HG02870 (cell line): ENCODE data around the gene FAM163B.

Source experiments
- ATAC-seq: cut with Tn5 transposase; IDR thresholded peaks from one replicate; pipeline ENCODE4 v1.9.1; 2021; ENCODE audit warnings: mild to moderate bottlenecking, moderate library complexity; ENCODE audit not compliant: unreplicated experiment

FAM163B gene

DNA sequence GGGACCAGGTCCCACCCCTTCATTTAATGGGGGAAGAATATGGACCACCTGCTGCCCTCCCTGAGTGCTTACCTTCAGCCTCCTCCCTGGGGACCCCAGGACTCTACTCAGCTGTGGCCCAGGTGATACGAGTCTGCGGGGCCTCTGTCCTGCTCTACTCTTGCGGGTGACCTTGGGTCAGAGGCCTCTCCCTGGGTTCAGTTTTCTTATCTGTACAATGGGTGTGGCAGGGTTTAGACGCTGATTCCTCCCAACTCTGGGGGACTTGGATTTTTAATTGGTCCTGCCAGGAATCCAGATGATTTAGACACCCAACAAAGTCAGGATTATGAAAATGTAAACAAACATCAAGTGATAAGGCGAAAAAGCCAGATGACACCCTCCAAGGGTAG is 25.0 kb downstream of the FAM163B start:
- no peak for ATAC-seq

DNA sequence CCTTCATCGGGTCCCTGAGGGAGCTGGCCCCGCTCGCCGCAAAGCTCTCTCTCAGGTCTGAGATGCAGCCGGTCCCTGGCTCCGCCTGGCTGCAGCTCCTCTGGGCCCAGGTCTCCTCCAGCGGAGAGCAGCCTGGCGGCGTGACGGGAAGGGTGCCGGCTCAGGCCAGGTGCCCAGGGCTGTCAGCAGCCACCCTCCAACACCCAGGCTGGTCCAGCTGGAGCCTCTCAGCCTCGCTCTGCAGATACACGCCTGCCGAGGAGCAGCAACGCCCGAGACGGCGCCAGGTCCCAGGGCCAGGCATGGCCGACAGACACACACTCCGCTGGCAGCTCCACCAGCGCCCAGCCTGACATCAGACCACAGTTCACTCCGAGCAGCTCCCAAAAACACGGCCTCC is 25.6 kb downstream of the FAM163B start:
- no peak for ATAC-seq

DNA sequence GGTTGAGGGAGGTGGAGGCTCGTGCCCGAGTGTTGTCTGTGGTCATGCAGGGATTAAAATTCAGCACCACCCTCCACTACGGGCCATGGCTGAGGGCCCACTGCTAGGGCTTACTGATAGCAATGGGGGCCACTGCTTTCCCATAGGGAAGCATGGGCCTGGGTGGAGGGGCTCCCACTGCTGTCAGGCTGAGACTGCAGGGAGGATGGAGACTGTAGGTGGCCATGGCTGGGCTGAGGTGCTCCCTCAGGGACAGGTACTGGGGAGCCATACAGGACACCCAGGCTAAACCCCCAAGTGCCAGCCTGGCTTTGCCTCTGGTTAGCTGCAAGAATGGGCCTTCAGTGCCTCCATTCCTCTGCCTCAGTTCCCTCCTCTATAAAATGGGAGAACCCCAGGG is 26.1 kb downstream of the FAM163B start:
- no peak for ATAC-seq

DNA sequence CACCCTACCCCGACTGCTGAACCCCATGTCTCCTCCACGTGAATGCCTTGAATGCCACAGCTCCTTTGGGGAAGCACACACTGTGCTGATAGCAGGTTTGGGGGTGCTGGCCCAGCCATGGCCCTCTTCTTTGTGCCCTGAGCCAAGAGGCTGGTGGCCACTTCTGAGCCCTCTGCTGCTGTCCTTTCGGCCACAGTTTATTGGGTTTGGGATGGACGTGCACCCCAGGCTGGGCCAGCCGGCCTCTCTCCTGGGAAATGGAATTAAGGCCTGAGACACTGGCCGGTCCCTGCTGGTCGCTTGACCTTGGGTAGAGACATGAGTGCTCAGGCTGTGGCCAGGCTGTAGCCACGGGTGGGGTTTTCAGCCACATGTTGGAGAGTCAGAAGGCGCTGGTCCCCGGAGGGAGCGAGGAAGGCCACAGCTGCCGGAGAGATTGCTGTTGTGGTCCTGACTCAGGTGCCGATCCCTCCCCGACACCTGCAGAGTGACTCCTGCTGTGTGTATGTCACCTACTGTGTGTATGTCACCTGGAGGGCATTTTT is 26.6 kb downstream of the FAM163B start:
- no peak for ATAC-seq

DNA sequence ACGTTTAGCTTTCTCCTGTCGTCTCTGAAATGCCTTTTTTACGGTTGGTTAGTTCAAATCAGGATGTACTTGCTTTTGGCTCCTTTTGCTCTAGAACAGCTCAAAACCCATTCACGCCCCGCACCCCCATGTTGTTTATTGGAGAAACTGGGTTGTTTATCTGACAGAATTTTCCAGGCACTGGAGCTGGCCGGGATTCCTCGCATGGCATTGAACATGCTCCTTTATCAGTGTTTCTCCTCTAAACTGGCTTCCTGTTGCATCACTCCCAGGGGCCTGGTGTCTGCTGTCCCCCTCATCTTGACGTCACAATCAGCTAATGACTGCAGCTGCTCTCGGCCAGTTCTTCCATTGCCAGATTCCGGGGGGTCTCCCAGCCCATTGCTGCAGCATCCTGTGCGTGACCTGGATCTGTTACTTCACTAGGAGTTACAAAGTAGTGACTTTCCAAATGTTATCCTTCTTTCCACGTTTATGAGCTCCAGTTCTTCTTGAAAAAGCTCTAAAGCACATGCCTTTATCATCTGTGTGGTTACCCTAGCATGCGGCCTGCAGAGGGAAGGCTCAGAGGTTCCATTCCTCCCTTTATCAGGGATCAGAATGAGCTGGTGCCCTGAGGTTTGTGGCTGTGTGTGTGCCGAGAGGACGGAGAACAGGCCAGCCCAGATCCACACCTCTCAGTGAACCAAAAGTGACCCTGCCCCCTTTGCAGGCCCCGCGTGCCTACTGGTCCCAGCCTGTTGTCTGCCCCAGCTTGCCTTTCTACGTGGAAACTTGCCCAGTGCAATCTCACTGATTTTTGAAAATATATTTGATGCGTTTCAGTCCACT is 27.5 kb downstream of the FAM163B start:
- ATAC-seq: no peak

DNA sequence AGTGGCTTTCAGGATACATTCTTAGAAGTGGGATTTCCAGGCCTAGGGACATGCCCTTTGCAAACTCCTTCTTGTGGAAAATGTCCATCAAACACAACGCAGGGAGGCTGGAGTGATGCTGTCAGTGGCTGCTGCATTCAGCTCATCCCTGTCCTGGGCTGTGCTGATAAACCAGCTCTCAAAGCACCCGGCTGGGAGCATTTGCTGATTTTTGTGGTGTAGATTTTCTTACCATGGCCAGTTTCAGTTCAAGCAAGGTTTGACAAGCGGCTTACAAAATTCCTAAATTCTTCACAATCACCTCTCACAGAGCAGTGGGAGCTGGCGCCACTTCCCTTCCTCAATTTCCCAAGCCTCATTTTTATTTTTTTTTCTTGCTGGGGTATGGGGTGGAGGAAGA is 28.2 kb downstream of the FAM163B start:
- no peak for ATAC-seq

DNA sequence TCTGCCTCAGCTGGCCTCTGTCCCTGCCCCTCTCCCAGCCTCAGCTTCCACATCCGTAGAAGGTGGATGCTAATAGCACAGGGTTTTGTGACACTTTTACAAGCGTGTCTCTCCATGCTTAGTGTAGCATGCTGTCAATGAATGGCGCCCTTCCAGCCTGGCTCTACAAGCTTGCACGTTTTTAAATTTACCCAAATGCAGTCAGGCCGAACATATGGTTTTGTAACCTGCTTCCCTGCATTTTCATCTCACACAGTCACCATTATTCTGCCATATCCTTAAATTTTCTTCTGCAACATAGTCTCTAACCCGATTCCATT is 28.8 kb downstream of the FAM163B start:
- no peak for ATAC-seq

DNA sequence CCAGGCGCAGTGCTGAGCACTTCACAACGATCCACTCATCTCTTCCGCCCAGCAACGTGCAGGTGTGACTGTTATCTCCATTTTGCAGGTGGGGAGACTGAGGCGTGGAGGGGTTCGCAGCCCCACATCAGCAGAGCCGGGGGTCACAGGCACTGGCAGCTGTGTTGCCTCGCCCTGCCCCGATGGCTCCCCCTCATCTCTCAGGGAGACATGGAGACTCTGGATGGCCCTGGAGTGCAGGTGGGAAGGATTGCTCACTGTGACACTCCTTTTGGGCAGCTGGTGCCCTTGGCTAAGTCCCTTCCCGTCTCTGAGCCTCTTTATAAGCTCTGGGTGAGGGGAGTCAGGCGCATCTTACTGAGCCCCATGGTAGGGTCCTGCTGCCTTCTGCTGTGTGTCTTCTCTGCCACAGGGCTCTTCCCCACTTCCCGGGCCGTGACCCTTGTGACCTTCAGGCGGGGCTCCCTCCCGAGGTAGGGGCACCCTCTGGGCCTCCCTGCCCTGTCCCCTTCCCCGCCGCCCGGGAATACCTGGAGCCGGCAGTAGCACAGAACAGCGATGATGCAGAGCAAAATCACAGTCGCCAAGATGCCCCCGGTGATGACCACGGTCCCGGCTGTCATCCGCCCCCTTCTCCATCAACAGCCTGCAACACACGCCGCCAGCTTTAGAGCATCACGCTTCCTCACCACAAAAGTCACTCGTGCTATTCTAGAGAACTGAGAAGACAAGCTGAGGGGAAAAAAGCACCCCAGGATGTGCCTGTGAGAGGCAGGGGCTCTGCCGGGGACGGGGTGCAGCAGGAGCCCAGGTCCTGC is 29.4 kb downstream of the FAM163B start:
- ATAC-seq: no peak

DNA sequence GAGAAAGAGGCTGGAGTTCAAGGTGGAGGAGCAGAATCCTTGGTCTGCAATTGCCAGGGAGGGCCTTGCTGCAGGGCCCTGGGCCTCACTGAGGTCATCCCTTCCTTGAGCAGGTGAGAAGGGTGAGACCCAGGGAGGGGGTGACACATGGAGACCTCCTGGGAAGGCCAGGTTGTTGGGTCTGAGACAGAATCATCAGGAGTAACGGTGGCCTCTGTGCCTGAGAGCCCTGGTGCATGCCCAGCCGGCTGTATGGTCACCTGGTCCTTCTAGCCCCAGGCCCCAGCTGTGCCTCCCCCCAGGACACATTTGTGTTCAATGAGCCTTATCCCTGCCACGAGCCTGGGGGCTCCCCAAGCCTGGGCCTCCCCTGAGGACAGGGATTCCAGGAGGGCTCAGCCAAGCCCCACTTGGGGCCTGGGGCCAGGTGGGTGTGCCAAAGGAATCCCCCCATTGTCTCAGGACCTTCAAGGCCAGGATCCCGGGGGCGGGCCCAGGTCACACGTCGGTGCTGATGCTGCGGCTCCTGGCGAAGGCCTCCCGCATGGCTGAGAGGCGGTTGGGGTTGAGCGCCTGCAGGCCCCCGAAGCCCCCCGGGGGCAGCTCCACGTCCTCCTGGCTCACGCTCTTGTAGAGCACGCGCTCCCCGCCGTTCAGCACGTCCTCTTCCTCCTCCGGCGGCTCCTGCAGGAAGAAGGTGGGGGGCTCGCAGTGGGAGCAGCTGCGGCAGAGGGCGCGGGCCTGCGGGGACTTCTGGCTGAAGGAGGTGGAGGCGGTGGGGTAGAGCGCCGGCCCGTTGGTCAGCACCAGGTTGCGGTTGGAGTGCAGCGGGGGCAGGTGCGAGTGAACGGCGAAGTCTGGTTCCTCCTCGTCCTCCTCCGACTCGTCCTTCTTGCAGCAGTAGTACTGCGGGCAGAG is 30.4 kb downstream of the FAM163B start:
- ATAC-seq: no peak

DNA sequence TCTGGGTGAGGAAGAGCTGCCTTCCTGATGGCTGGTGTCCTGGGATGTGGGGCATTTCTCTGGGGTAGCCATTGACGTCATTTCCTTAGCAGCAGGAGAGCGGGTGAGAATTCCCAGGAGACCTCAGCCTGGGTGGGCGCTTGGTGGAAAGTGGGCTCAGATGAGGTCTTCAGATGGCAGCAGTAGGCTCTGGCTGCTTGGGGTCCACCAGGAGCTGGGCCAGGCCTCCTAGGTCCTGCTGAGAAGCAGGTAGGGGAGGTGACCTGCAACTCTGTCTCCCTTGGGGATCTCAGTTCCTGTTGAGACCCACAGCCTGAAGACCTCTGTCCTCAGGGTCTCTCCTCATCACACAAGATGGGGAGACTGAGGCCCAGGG is 31.5 kb downstream of the FAM163B start:
- ATAC-seq: no peak

DNA sequence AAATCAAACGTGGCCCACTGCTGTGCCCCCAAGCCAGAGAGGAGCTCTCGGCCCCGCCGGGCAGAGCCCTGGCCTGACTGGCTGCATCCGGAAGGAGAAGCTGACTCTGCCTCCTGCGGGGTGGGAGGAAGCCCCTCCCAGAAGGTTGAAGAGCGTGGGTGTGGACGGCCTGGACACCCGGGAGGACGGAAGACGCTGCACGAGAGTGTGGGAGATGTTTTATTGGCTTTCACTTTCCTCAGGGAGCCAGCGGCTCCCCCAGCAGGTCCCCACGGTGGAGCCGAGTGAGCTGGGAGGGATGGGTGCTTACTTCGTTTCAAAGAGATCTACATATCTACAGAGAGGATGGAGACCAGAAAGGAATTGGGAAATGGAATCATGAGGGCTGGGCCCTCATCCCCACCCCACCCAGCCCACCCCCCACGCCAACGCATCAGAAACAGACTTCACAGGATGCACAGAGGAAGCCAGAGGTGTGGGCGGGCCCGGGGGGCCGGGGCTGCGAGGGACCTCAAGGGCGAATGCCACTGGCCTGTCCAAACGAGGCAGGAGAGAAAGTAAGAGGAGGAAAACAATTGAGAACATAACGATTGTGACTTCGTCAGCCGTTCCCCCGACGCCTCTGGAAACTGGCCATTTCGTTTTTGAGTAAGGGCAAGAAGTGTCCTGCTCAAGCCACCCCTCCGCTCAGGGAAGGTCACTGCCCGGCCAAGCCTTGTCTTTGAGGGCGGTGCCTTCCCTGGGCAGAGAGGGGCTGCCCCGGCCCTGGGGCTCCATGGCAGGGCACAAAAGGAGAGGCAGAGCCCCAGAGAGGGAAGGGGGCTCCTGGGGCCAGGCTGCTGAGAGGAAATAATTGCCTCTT is 32.1 kb downstream of the FAM163B start:
- ATAC-seq: no peak

DNA sequence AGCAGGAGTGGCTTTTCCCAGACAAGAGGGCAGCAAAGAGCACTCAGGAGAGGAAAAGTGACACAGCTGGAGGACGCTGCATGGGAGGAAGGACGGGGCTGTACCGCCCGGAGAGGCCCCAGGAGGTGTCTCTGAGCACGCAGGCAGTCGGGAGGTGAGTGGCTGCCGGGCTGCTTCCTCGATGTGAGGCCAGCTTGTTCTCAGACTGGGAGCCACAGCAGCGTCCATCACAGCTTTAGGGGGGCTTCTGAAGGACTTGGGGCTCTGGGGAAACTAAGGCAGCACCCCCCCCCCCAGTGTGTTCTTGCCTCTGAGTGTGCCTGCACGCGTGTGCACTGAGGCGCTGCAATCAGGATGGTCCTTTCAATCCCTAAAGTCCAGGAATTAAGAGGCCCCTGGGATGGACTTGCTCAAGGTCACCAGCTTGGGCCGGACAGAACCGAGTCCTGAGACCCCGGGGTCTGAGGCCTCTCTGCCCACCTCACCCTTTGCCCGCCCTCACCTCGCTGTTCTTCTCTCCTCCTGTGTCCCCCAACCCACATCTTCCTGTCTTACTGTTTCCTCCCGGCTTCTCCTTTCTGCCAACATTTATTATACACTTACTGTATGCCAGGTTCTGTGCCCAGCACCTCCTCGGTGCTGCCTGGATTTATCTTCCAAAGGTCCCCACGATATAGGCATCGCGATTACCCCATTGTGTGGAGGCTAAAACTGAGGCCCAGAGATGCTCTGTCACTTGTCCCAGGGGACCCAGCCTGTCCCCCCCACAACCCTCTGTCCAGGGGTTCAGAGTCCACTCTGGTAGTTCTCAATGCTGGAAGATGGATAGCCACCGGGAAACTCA is 32.9 kb downstream of the FAM163B start:
- no peak for ATAC-seq

DNA sequence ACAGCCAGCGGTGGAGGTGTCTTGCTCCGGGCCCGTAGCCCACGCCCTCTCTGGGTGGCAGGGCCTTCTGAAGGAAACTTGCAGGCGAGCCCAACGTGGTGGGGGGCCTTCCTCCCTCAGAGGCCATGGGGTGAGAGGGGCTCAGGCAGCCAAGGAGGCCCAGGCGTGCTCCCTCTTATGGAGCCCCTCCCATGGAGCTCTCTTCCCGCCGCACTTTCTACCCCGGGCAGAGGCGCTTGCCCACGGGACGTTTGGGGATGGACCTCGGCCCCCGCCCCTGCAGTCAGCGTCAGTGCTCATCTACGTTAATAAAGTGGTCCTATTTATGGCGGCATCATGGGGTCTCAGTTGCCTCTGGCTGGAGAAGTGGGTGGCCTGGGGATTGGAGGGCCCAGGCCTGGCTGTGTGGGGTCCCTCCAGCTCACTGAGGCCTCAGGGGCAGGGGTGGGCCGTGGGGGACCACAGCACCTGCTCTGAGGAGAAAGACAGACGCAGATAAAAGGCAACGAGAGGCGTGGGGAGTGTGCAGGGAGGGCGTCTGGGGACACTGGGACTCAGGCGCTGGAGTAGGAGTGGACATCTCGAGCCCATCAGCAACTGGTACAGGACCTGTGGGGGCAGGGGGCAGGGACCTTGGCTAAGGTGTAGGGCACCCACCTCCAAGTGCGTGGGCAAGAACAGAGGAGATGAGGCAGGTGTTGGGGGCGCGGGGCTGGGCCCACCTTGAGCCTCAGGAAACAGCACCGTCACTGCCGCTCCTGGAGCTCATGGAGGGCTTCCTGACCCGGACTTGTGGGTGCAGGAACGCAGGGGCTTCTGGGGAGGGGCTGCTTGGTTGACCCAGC is 33.8 kb downstream of the FAM163B start:
- ATAC-seq: no peak

DNA sequence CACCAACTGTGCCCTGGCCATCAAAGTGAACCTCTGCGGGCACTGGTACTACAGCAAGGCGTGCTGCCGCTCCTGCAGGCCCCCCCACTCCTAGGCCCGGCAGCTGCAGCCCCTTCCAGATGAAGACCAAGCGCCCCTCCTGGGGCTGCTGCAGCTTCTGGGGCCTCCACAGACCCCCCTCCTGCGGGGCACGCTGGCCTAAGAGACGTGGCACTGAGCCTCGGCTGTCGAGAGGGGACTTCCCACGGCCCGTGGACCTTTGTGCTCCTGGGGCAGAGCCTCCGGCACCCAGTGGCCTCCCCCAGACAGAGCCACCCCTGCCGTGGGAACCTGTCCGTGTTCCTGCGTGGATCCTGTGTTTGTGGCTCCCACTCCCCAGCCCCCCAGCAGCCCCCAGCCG is 34.4 kb downstream of the FAM163B start:
- ATAC-seq: no peak

DNA sequence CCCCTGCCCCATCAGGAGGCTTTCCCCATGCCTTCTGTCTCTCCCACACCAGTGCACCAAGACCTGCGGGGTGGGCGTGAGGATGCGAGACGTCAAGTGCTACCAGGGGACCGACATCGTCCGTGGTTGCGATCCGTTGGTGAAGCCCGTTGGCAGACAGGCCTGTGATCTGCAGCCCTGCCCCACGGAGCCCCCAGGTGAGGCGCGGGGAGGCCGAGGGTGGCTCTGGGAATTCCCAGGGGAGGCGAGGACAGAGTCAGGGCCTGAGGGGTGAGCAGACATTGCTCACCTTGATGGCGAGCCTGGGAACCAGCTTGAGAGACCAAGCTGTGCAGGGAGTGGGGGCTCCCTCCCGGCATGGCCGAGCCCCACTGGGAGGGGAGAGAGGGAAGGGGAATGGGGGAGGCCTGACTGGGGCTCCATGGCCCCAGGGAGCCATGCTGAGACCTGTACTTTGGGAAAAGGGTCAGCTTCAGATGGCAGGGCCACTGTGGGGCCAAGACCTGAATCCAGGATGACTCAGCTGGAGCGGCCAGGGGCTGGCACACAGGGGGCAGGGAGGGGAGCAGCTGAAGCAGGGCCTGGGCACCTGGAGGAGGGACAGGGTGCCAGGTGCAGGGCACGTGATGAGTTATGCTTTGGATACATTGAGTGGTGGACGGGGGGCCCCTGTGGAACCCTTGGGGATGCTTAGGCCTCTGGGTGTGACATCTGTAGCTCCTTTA is 35.2 kb downstream of the FAM163B start:
- ATAC-seq: no peak

DNA sequence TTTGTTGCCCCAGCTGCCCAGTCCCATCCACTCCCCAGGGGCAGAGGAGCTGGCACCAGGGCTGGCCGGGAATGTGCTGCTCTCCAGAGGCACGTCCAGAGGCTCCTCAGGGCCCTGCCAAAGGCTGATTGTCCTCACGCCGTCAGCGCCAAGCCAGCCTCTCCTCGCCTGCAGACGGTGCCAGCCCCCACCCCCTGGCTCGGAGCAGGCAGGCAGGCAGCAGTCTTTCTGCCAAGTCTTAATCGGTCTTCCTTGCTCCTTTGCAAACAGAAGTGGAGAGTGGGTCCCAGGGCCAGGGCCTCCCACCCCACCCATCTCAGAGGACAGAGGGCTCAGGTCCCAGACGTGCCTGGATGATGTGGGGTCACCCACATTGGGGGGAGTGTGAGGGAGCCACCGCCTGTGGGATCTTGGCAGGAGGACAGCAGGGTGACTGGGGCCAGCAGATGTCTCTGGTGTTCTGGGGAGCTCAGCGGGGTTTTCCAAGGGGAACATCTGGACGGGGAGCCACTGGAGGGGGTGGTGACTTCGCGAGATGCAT is 36.3 kb downstream of the FAM163B start:
- ATAC-seq: no peak

DNA sequence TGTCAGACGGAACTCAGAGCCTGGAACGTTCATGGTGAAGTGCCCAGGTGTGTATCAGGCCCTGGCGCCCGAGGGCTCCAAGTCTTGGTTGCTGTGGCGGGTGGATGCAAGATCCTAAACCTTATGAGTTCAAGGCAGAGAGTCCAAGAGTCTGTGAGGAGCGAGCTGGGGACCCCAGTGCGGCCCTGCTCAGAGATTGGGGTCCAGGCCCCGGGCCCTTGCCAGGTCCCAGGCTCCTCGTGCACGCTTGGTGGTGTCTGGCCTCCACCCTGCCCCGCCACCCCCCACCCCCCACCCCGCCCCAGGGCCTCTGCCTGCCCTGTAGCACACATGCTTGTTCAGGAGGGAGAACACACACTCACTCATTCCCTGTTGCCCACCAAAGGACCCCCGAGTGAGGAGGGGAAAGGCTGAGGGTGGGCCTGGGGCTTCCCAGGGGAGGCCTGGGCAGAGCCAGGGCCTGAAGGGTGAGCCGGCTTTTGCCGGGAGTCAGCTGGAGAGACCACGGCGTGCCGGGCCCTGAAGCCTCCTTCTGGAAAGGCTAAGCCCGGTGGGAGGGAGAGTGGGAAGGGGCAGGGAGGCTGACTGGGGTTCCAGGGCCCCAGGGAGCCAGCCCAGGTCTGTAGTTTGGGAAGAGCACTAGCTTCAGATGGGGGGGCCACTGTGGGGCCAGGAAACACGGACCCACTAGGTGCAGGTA is 37.1 kb downstream of the FAM163B start:
- no peak for ATAC-seq
